Mesenchymal stem cell (in vitro differentiated cells and primary cell): Measurements from ENCODE around the gene TMEM72.

ENCODE experiments used
- DNase-seq: peaks from one replicate; pipeline ENCODE4 v3.0.0-alpha.2; 2013
- H2AFZ ChIP-seq: one replicate; pipeline ENCODE4 v1.6.1; 2013; ENCODE audit warnings: low read depth, mild to moderate bottlenecking, control low read depth, inconsistent platforms, low read length, moderate library complexity
- H2AK5ac ChIP-seq: 2 replicates; pipeline ENCODE4 v1.6.1; 2013; ENCODE audit warnings: low read length, moderate library complexity, mild to moderate bottlenecking, inconsistent platforms; ENCODE audit not compliant: severe bottlenecking
- H2BK120ac ChIP-seq: one replicate; pipeline ENCODE4 v1.6.1; 2013; ENCODE audit warnings: low read depth, mild to moderate bottlenecking, inconsistent platforms, low read length, moderate library complexity
- H2BK12ac ChIP-seq, 2 experiments: one replicate each; pipeline ENCODE4 v1.6.1; 2013; ENCODE audit warnings: inconsistent platforms in 2 of 2, low read length in 2 of 2, mild to moderate bottlenecking in 2 of 2, moderate library complexity in 2 of 2, control low read depth in 1 of 2
- H2BK15ac ChIP-seq: one replicate; pipeline ENCODE4 v1.6.1; 2013; ENCODE audit warnings: mild to moderate bottlenecking, low read depth, inconsistent platforms; ENCODE audit not compliant: poor library complexity, severe bottlenecking
- H2BK5ac ChIP-seq: 2 replicates; pipeline ENCODE4 v1.6.1; 2013; ENCODE audit warnings: low read depth, mild to moderate bottlenecking, low read length, control low read depth, inconsistent platforms; ENCODE audit not compliant: poor library complexity, severe bottlenecking
- H3K14ac ChIP-seq, 2 experiments: one replicate each; pipeline ENCODE4 v1.6.1; 2013; ENCODE audit warnings: inconsistent platforms in 2 of 2, low read length in 2 of 2, control low read depth in 1 of 2, mild to moderate bottlenecking in 1 of 2, moderate library complexity in 1 of 2
- H3K18ac ChIP-seq, 2 experiments: one replicate each; pipeline ENCODE4 v1.6.1; 2013; ENCODE audit warnings: inconsistent platforms in 2 of 2, low read length in 2 of 2, control low read depth in 1 of 2, low read depth in 1 of 2, mild to moderate bottlenecking in 1 of 2
- H3K23ac ChIP-seq, 2 experiments: one replicate each; pipeline ENCODE4 v1.6.1; 2013; ENCODE audit warnings: inconsistent platforms in 2 of 2, low read length in 2 of 2, mild to moderate bottlenecking in 2 of 2, moderate library complexity in 2 of 2, control low read depth in 1 of 2
- H3K27ac ChIP-seq: 2 replicates; pipeline ENCODE4 v1.5.1; 2013; ENCODE audit warnings: mild to moderate bottlenecking, moderate library complexity, low read length, control low read depth, inconsistent platforms; ENCODE audit not compliant: poor library complexity, severe bottlenecking
- H3K27me3 ChIP-seq, 2 experiments: 2 replicates each; pipeline versions ENCODE4 v1.6.1 to v1.7.0; 2013; ENCODE audit warnings: low read length in 2 of 2, mild to moderate bottlenecking in 2 of 2, moderate library complexity in 2 of 2, control low read depth in 1 of 2, inconsistent platforms in 1 of 2; ENCODE audit not compliant: control insufficient read depth in 1 of 2, insufficient read depth in 1 of 2
- H3K36me3 ChIP-seq, 2 experiments: 2 replicates each; pipeline versions ENCODE4 v1.6.1 to v1.7.0; 2013; ENCODE audit warnings: low read length in 2 of 2, control low read depth in 1 of 2, inconsistent platforms in 1 of 2, low read depth in 1 of 2, mild to moderate bottlenecking in 1 of 2; ENCODE audit not compliant: insufficient read depth in 2 of 2, control insufficient read depth in 1 of 2
- H3K4ac ChIP-seq, 2 experiments: one replicate each; pipeline ENCODE4 v1.6.1; 2013; ENCODE audit warnings: inconsistent platforms in 2 of 2, low read length in 2 of 2, mild to moderate bottlenecking in 2 of 2, moderate library complexity in 2 of 2, control low read depth in 1 of 2, low read depth in 1 of 2
- H3K4me1 ChIP-seq: 2 replicates; pipeline ENCODE4 v1.6.1; 2013; ENCODE audit warnings: low read depth, low read length, control low read depth; ENCODE audit not compliant: control insufficient read depth, insufficient read depth
- H3K4me2 ChIP-seq: 2 replicates; pipeline ENCODE4 v1.6.1; 2013; ENCODE audit warnings: low read length, mild to moderate bottlenecking, inconsistent platforms; ENCODE audit not compliant: poor library complexity, severe bottlenecking
- H3K4me3 ChIP-seq, 2 experiments: 2 replicates each; pipeline versions ENCODE4 v1.5.1 to v1.7.0; 2013; ENCODE audit warnings: low read length in 2 of 2, mild to moderate bottlenecking in 2 of 2, control low read depth in 1 of 2, low read depth in 1 of 2; ENCODE audit not compliant: insufficient read depth in 1 of 2
- H3K79me1 ChIP-seq: replicated peaks from 2 replicates; pipeline ENCODE4 v1.6.1; 2013; ENCODE audit warnings: mild to moderate bottlenecking, control low read depth, low read length, inconsistent platforms; ENCODE audit not compliant: poor library complexity, severe bottlenecking
- H3K9ac ChIP-seq: 2 replicates; pipeline ENCODE4 v1.7.0; 2013; ENCODE audit warnings: mild to moderate bottlenecking, low read length, moderate library complexity
- H3K9me3 ChIP-seq: 2 replicates; pipeline ENCODE4 v1.7.0; 2013; ENCODE audit warnings: mild to moderate bottlenecking, low read length; ENCODE audit not compliant: control insufficient read depth
- H4K8ac ChIP-seq: one replicate; pipeline ENCODE4 v1.6.1; 2013; ENCODE audit warnings: inconsistent platforms, mild to moderate bottlenecking, low read length, moderate library complexity
- H4K91ac ChIP-seq: one replicate; pipeline ENCODE4 v1.6.1; 2013; ENCODE audit warnings: mild to moderate bottlenecking, low read length, inconsistent platforms
- WGBS: methylation state at CpG from one replicate; pipeline ENCODE4 v1.1.7; 2013; ENCODE audit warnings: mixed read lengths; 5-methylcytosine and 5-hydroxymethylcytosine counted together

The TMEM72 gene

GRCh38 chr10:44922021-44922420 is 10.9 kb downstream of the TMEM72 start:
- H3K4ac ChIP-seq, result no peak overlapping the region
- H3K4me2 ChIP-seq, result no peak overlapping the region
- no peak overlapping the region for H2BK5ac ChIP-seq
- H3K4me1 ChIP-seq, result no peaks in the 10 kb centered on the region
- H2BK15ac ChIP-seq, result no peak overlapping the region
- H3K36me3 ChIP-seq, result no peaks in the 10 kb centered on the region
- H3K4me3 ChIP-seq, result no peak overlapping the region
- H3K9me3 ChIP-seq, result peaks cover 5% of the 10 kb centered on the region
- H4K8ac ChIP-seq, result no peak overlapping the region
- H2AFZ ChIP-seq, result no peak overlapping the region
- H4K91ac ChIP-seq, result no peak overlapping the region
- no peak overlapping the region for H2AK5ac ChIP-seq
- H2BK120ac ChIP-seq, result no peak overlapping the region
- H3K27ac ChIP-seq, result no peak overlapping the region
- DNase-seq, result no peak
- no peak overlapping the region for H3K14ac ChIP-seq
- no peak overlapping the region for H2BK12ac ChIP-seq
- H3K23ac ChIP-seq, result no peak overlapping the region
- no peaks in the 10 kb centered on the region for H3K79me1 ChIP-seq
- H3K9ac ChIP-seq, result no peak overlapping the region
- peaks cover 43 to 50% of the 10 kb centered on the region in 2 experiments for H3K27me3 ChIP-seq
- 89% methylated on average over 5 of the region's 5 CpGs for WGBS
- H3K18ac ChIP-seq, result no peak overlapping the region

- 85% methylated on average over 7 of the region's 7 CpGs for WGBS
- no peak overlapping the region for H3K4ac ChIP-seq
Observed at GRCh38 chr10:44922796-44923545, 11.8 kb downstream of the TMEM72 start.

GRCh38 chr10:44923611-44924010 is 12.5 kb downstream of the TMEM72 start:
- 86% methylated on average over 3 of the region's 3 CpGs for WGBS
- Histone ChIP-seq H2BK12ac (no peak overlapping the region), H3K4me1 (no peaks in the 10 kb centered on the region), H2BK5ac (no peak overlapping the region), H3K79me1 (no peaks in the 10 kb centered on the region), H3K18ac (no peak overlapping the region), H3K4me3 (no peak overlapping the region), H4K91ac (no peak overlapping the region), H3K14ac (peak overlapping the region in 1 of 2 experiments; percentile 12), H2AK5ac (no peak overlapping the region), H3K36me3 (no peaks in the 10 kb centered on the region), H2AFZ (no peak overlapping the region), H2BK120ac (no peak overlapping the region), H3K4ac (no peak overlapping the region), H3K23ac (no peak overlapping the region), H3K27me3 (peaks cover 39 to 47% of the 10 kb centered on the region in 2 experiments), H3K4me2 (no peak overlapping the region), H3K9ac (no peak overlapping the region), H3K9me3 (no peaks in the 10 kb centered on the region), H3K27ac (no peak overlapping the region), H2BK15ac (no peak overlapping the region), H4K8ac (no peak overlapping the region)
- DNase-seq, result no peak

More at GRCh38 chr10:44922796-44923545, 11.8 kb downstream of the TMEM72 start:
- no peak overlapping the region for H2BK5ac ChIP-seq
- no peaks in the 10 kb centered on the region for H3K4me1 ChIP-seq
- no peak overlapping the region for H4K91ac ChIP-seq
- no peak overlapping the region for H2AFZ ChIP-seq
- peaks cover 42 to 47% of the 10 kb centered on the region in 2 experiments for H3K27me3 ChIP-seq
- H2AK5ac ChIP-seq, result no peak overlapping the region
- no peak for DNase-seq
- no peaks in the 10 kb centered on the region for H3K36me3 ChIP-seq
- H2BK12ac ChIP-seq, result no peak overlapping the region
- H4K8ac ChIP-seq, result no peak overlapping the region
- H3K4me3 ChIP-seq, result no peak overlapping the region
- H3K4me2 ChIP-seq, result no peak overlapping the region
- no peak overlapping the region for H2BK120ac ChIP-seq
- H3K14ac ChIP-seq, result no peak overlapping the region
- no peak overlapping the region for H3K27ac ChIP-seq
- H3K18ac ChIP-seq, result no peak overlapping the region
- no peaks in the 10 kb centered on the region for H3K79me1 ChIP-seq
- no peak overlapping the region for H2BK15ac ChIP-seq
- H3K9ac ChIP-seq, result no peak overlapping the region
- H3K9me3 ChIP-seq, result no peaks in the 10 kb centered on the region
- no peak overlapping the region for H3K23ac ChIP-seq

- H4K8ac ChIP-seq, result no peak overlapping the region
- no peaks in the 10 kb centered on the region for H3K36me3 ChIP-seq
- H4K91ac ChIP-seq, result no peak overlapping the region
- H3K27me3 ChIP-seq, result peaks cover 43 to 45% of the 10 kb centered on the region in 2 experiments
- no peak overlapping the region for H3K14ac ChIP-seq
- no peak overlapping the region for H3K27ac ChIP-seq
- no peak overlapping the region for H2AFZ ChIP-seq
- H2AK5ac ChIP-seq, result no peak overlapping the region
- H3K79me1 ChIP-seq, result no peaks in the 10 kb centered on the region
- H2BK120ac ChIP-seq, result no peak overlapping the region
- no peak overlapping the region for H2BK15ac ChIP-seq
- no peak overlapping the region for H3K4me3 ChIP-seq
- no peak overlapping the region for H3K23ac ChIP-seq
- H3K4me2 ChIP-seq, result no peak overlapping the region
- no peaks in the 10 kb centered on the region for H3K4me1 ChIP-seq
- H3K9ac ChIP-seq, result no peak overlapping the region
- no peak for DNase-seq
- H2BK5ac ChIP-seq, result no peak overlapping the region
- H2BK12ac ChIP-seq, result no peak overlapping the region
- no peak overlapping the region for H3K18ac ChIP-seq
- H3K9me3 ChIP-seq, result no peaks in the 10 kb centered on the region
- WGBS, result 81% methylated on average over 17 of the region's 21 CpGs
- H3K4ac ChIP-seq, result no peak overlapping the region
Observed at GRCh38 chr10:44924261-44925040, 13.3 kb downstream of the TMEM72 start.
